Astrocyte (in vitro differentiated cells and primary cell): ENCODE data around the gene IGSF23. TPM values are rescaled to one million over a fixed set of nuclear protein-coding genes. Genes with fewer than 3 reads are reported as not detected.

Experiments
- DNase-seq: peaks from one replicate; pipeline ENCODE4 v3.0.0-alpha.2; 2010; ENCODE audit warnings: low read depth
- FAIRE-seq: peaks from 2 replicates; lab custom pipeline; 2011; peaks lifted over from hg19 to GRCh38; lab: Jason Lieb, UNC
- H2AFZ ChIP-seq: 2 replicates; pipeline ENCODE4 v1.6.0; 2012; ENCODE audit warnings: low read depth, low read length, inconsistent platforms
- H3K27ac ChIP-seq: 2 replicates; pipeline ENCODE4 v1.5.1; 2011; ENCODE audit warnings: low read depth, low read length, inconsistent platforms
- H3K27me3 ChIP-seq: 2 replicates; pipeline ENCODE4 v1.6.0; 2011; ENCODE audit warnings: low read length, inconsistent platforms; ENCODE audit not compliant: insufficient read depth
- H3K36me3 ChIP-seq: 2 replicates; pipeline ENCODE4 v1.5.1; 2011; ENCODE audit warnings: low read length, inconsistent platforms; ENCODE audit not compliant: insufficient read depth
- H3K4me1 ChIP-seq: 2 replicates; pipeline ENCODE4 v1.5.1; 2011; ENCODE audit warnings: low read length, inconsistent platforms; ENCODE audit not compliant: insufficient read depth
- H3K4me2 ChIP-seq: 2 replicates; pipeline ENCODE4 v1.6.0; 2012; ENCODE audit warnings: low read length, inconsistent platforms
- H3K4me3 ChIP-seq: 2 replicates; pipeline ENCODE4 v1.5.1; 2011; ENCODE audit warnings: low read depth, mild to moderate bottlenecking, low read length, inconsistent platforms; ENCODE audit not compliant: insufficient read depth
- H3K79me2 ChIP-seq: 2 replicates; pipeline ENCODE4 v1.6.0; 2012; ENCODE audit warnings: mild to moderate bottlenecking, low read length, inconsistent platforms; ENCODE audit not compliant: insufficient read depth
- H3K9ac ChIP-seq: 2 replicates; pipeline ENCODE4 v1.6.0; 2012; ENCODE audit warnings: mild to moderate bottlenecking, low read length, inconsistent platforms
- H3K9me3 ChIP-seq: 2 replicates; pipeline ENCODE4 v1.5.1; 2012; ENCODE audit warnings: low read depth, mild to moderate bottlenecking, low read length, inconsistent platforms; ENCODE audit not compliant: insufficient read depth
- H4K20me1 ChIP-seq: 2 replicates; pipeline ENCODE4 v1.6.0; 2012; ENCODE audit warnings: low read length, inconsistent platforms; ENCODE audit not compliant: insufficient read depth
- H3K27ac Mint-ChIP-seq: one replicate; pipeline ENCODE4 v1.8.0; 2021; ENCODE audit warnings: mild to moderate bottlenecking, mixed read lengths; ENCODE audit not compliant: unreplicated experiment
- H3K27me3 Mint-ChIP-seq: one replicate; pipeline ENCODE4 v1.8.0; 2021; ENCODE audit warnings: low read depth, mixed read lengths; ENCODE audit not compliant: unreplicated experiment
- H3K36me3 Mint-ChIP-seq: one replicate; pipeline ENCODE4 v1.8.0; 2021; ENCODE audit warnings: low read depth, mixed read lengths; ENCODE audit not compliant: unreplicated experiment
- H3K4me1 Mint-ChIP-seq: one replicate; pipeline ENCODE4 v1.8.0; 2021; ENCODE audit warnings: low read depth, mixed read lengths; ENCODE audit not compliant: unreplicated experiment
- H3K4me3 Mint-ChIP-seq: one replicate; pipeline ENCODE4 v1.8.0; 2021; ENCODE audit warnings: mild to moderate bottlenecking, moderate library complexity, mixed read lengths; ENCODE audit not compliant: unreplicated experiment
- H3K9me3 Mint-ChIP-seq: one replicate; pipeline ENCODE4 v1.8.0; 2021; ENCODE audit warnings: mild to moderate bottlenecking, mixed read lengths; ENCODE audit not compliant: unreplicated experiment
- CTCF ChIP-seq: IDR thresholded peaks from 2 replicates; pipeline ENCODE4 v1.5.1; 2011; ENCODE audit warnings: low read depth, mild to moderate bottlenecking, inconsistent platforms, low read length, moderate library complexity; ENCODE audit not compliant: insufficient read depth
- EZH2 ChIP-seq: IDR thresholded peaks from 2 replicates; pipeline ENCODE4 v1.6.1; 2012; ENCODE audit warnings: mild to moderate bottlenecking, low read length, inconsistent platforms; ENCODE audit not compliant: insufficient read depth
- total RNA-seq: library from RNA; stranded (reverse); gene quantifications from 2 replicates; pipeline ENCODE4 v1.2.1, GENCODE V29; 2021

The IGSF23 gene
- total RNA-seq, 1 donor from 2014 or later, result not detected

- Histone ChIP-seq H3K9me3 (no peaks in the 10 kb centered on the region), H3K4me1 (peaks cover 31% of the 10 kb centered on the region), H2AFZ (no peak overlapping the region), H3K9ac (no peak overlapping the region), H3K27me3 (no peaks in the 10 kb centered on the region), H3K27ac (no peak overlapping the region), H3K36me3 (no peaks in the 10 kb centered on the region), H3K4me3 (no peak overlapping the region), H4K20me1 (no peaks in the 10 kb centered on the region), H3K79me2 (no peaks in the 10 kb centered on the region), H3K4me2 (no peak overlapping the region)
- TF ChIP-seq EZH2 (no peak), CTCF (peak; percentile 20)
- Mint-ChIP-seq H3K27me3 (peaks cover 5% of the 10 kb centered on the region), H3K4me1 (peaks cover 20% of the 10 kb centered on the region), H3K9me3 (peaks cover 4% of the 10 kb centered on the region), H3K27ac (peak overlapping the region; percentile 44), H3K4me3 (no peak overlapping the region), H3K36me3 (no peaks in the 10 kb centered on the region)
- DNase-seq, result peak; percentile 49
- FAIRE-seq, result no peak
These were observed 27.8 kb upstream of the IGSF23 start for GRCh38 chr19:44585371-44586133.

- Histone ChIP-seq H4K20me1 (no peaks in the 10 kb centered on the region), H3K79me2 (no peaks in the 10 kb centered on the region), H3K4me1 (peaks cover 31% of the 10 kb centered on the region), H3K4me2 (peak overlapping the region; percentile 81), H2AFZ (peak overlapping the region; percentile 67), H3K9me3 (no peaks in the 10 kb centered on the region), H3K27me3 (no peaks in the 10 kb centered on the region), H3K4me3 (peak overlapping the region; percentile 20), H3K9ac (peak overlapping the region; percentile 74), H3K36me3 (no peaks in the 10 kb centered on the region), H3K27ac (peak overlapping the region; percentile 92)
- no peak for TF ChIP-seq EZH2
- peak; percentile 20 for TF ChIP-seq CTCF
- no peaks in the 10 kb centered on the region for H3K36me3 Mint-ChIP-seq
- H3K4me3 Mint-ChIP-seq, result peak overlapping the region; percentile 62
- H3K9me3 Mint-ChIP-seq, result peaks cover 4% of the 10 kb centered on the region
- H3K27me3 Mint-ChIP-seq, result peaks cover 3% of the 10 kb centered on the region
- peak; percentile 56 for FAIRE-seq
- peak; percentile 95 for DNase-seq
- H3K27ac Mint-ChIP-seq, result peak overlapping the region; percentile 100
- peaks cover 34% of the 10 kb centered on the region for H3K4me1 Mint-ChIP-seq
These were observed 25.2 kb upstream of the IGSF23 start for GRCh38 chr19:44587963-44588770.
